GM12878 (cell line): ENCODE measurements around the gene CAMK1. TPM values are rescaled to one million over a fixed set of nuclear protein-coding genes. Genes with fewer than 3 reads are reported as not detected.

ENCODE experiments used
- ATAC-seq: fragments of 200-7000 bp; cut with Tn5 transposase; 3 replicates; pipeline ENCODE4 v1.9.1; 2020; ENCODE audit warnings: mild to moderate bottlenecking, moderate library complexity
- BruUV-seq: library from RNA; stranded (reverse); fragments of 400-500 nt; replicated peaks from 2 replicates; lab custom pipeline; 2021; lab: Mats Ljungman, UMichigan
- CTCF ChIA-PET: fragments of 300-600 bp; sonication (Branson Sonifier 250); formaldehyde crosslinking; extraction: SDS; loops from one replicate; lab custom pipeline; 2021; ENCODE audit warnings: inconsistent platforms; lab: Yijun Ruan, JAX
- POLR2A ChIA-PET: fragments of 350-600 bp; formaldehyde crosslinking; extraction: SDS; loops from one replicate; lab custom pipeline; 2021; ENCODE audit warnings: inconsistent platforms; lab: Charles Lee
- RAD21 ChIA-PET: fragments of 300-600 bp; sonication (Branson Sonifier 250); formaldehyde crosslinking; loops from one replicate; lab custom pipeline; 2023; ENCODE audit warnings: antibody characterized with exemption; ENCODE audit not compliant: unreplicated experiment; lab: Charles Lee
- SMC1A ChIA-PET: fragments of 300-600 bp; sonication (Branson Sonifier 250); formaldehyde crosslinking; loops from one replicate; lab custom pipeline; 2023; ENCODE audit not compliant: unreplicated experiment, uncharacterized antibody; lab: Charles Lee
- DNase-seq: peaks from one replicate; pipeline ENCODE4 v3.0.0-alpha.2; 2011; ENCODE audit warnings: low read depth, low spot score
- FAIRE-seq: peaks from 3 replicates; lab custom pipeline; 2011; peaks lifted over from hg19 to GRCh38; lab: Jason Lieb, UNC
- H2AFZ ChIP-seq: 2 replicates; pipeline ENCODE4 v1.6.0; 2011; ENCODE audit warnings: low read depth, low read length, control low read depth; ENCODE audit not compliant: control insufficient read depth
- H3K27ac ChIP-seq: 2 replicates; pipeline ENCODE4 v1.5.1; 2011; ENCODE audit warnings: control low read depth; ENCODE audit not compliant: control insufficient read depth, insufficient read depth
- H3K27me3 ChIP-seq, 2 experiments: replicated peaks in 1 of 2; 2 replicates each; pipeline versions ENCODE4 v1.6.0 to v1.6.1; 2011; ENCODE audit warnings: low read length in 1 of 2; ENCODE audit not compliant: control insufficient read depth in 2 of 2, insufficient read depth in 2 of 2
- H3K36me3 ChIP-seq, 2 experiments: 2 replicates each; pipeline ENCODE4 v1.5.1; 2011; ENCODE audit warnings: low read length in 1 of 2; ENCODE audit not compliant: control insufficient read depth in 2 of 2, insufficient read depth in 2 of 2
- H3K4me1 ChIP-seq: 2 replicates; pipeline ENCODE4 v1.6.1; 2011; ENCODE audit warnings: mild to moderate bottlenecking, low read length, moderate library complexity, mixed read lengths; ENCODE audit not compliant: control insufficient read depth, insufficient read depth
- H3K4me2 ChIP-seq: 2 replicates; pipeline ENCODE4 v1.6.0; 2011; ENCODE audit warnings: control low read depth; ENCODE audit not compliant: control insufficient read depth, insufficient read depth
- H3K4me3 ChIP-seq: fragments of 200-600 bp; sonication (generic); 2 replicates; pipeline ENCODE4 v1.5.1; 2016
- H3K79me2 ChIP-seq: 2 replicates; pipeline ENCODE4 v1.6.0; 2011; ENCODE audit warnings: low read length; ENCODE audit not compliant: control insufficient read depth, insufficient read depth
- H3K9ac ChIP-seq: 2 replicates; pipeline ENCODE4 v1.8.0; 2011; ENCODE audit warnings: low read length, control low read depth, mixed read lengths; ENCODE audit not compliant: control insufficient read depth, insufficient read depth
- H3K9me3 ChIP-seq: replicated peaks from 3 replicates; pipeline ENCODE4 v1.5.1; 2011; ENCODE audit warnings: mild to moderate bottlenecking, low read length; ENCODE audit not compliant: control insufficient read depth, insufficient read depth
- H4K20me1 ChIP-seq: 2 replicates; pipeline ENCODE4 v1.6.0; 2011; ENCODE audit not compliant: control insufficient read depth, insufficient read depth
- BCL3 ChIP-seq: IDR thresholded peaks from 2 replicates; pipeline ENCODE4 v1.6.1; 2011; ENCODE audit warnings: borderline replicate concordance, low read depth, mild to moderate bottlenecking, moderate library complexity, low read length; ENCODE audit not compliant: insufficient read depth, poor library complexity, severe bottlenecking
- BHLHE40 ChIP-seq, 2 experiments: fragments of 450-650 bp in 1 of 2; IDR thresholded peaks; 2 replicates each; pipeline ENCODE4 v1.6.1; 2011 to 2017; ENCODE audit warnings: low read depth in 2 of 2, borderline replicate concordance in 1 of 2, improper control_type of control experiment in 1 of 2, low read length in 1 of 2, mild to moderate bottlenecking in 1 of 2
- BMI1 ChIP-seq: fragments of 450-650 bp; IDR thresholded peaks from 2 replicates; pipeline ENCODE4 v1.6.1; 2016; ENCODE audit warnings: mild to moderate bottlenecking, moderate library complexity, borderline replicate concordance
- CREM ChIP-seq: IDR thresholded peaks from 2 replicates; pipeline ENCODE4 v1.6.1; 2014; ENCODE audit warnings: antibody characterized with exemption, low read depth
- E4F1 ChIP-seq: fragments of 450-650 bp; IDR thresholded peaks from 2 replicates; pipeline ENCODE4 v1.6.1; 2018; ENCODE audit warnings: borderline replicate concordance, mild to moderate bottlenecking; ENCODE audit not compliant: partially characterized antibody
- FOXM1 ChIP-seq: IDR thresholded peaks from 2 replicates; pipeline ENCODE4 v1.6.1; 2012; ENCODE audit warnings: low read depth, mild to moderate bottlenecking, inconsistent platforms, low read length, moderate library complexity
- IKZF2 ChIP-seq, 2 experiments: fragments of 450-650 bp; IDR thresholded peaks; 2 replicates each; pipeline ENCODE4 v1.6.1; 2017; ENCODE audit warnings: mild to moderate bottlenecking in 2 of 2, moderate library complexity in 2 of 2
- JUNB ChIP-seq: IDR thresholded peaks from 2 replicates; pipeline ENCODE4 v1.6.1; 2016; ENCODE audit warnings: antibody characterized with exemption, mild to moderate bottlenecking
- MTA2 ChIP-seq: fragments of 450-650 bp; IDR thresholded peaks from 2 replicates; pipeline ENCODE4 v1.6.1; 2016; ENCODE audit warnings: low read depth, mild to moderate bottlenecking, moderate library complexity
- PAX5 ChIP-seq: IDR thresholded peaks from 2 replicates; pipeline ENCODE4 v1.6.1; 2011; ENCODE audit warnings: low read depth, low read length, borderline replicate concordance
- SKIL ChIP-seq: fragments of 450-650 bp; IDR thresholded peaks from 2 replicates; pipeline ENCODE4 v1.6.1; 2017; ENCODE audit warnings: mild to moderate bottlenecking, low read depth, inconsistent platforms; ENCODE audit not compliant: poor library complexity, severe bottlenecking
- SMAD5 ChIP-seq: IDR thresholded peaks from 2 replicates; pipeline ENCODE4 v1.6.1; 2016; ENCODE audit warnings: antibody characterized with exemption, low read depth
- SREBF1 ChIP-seq: IDR thresholded peaks from 2 replicates; pipeline ENCODE4 v1.6.1; 2012; ENCODE audit warnings: mild to moderate bottlenecking, low read length
- SREBF2 ChIP-seq: IDR thresholded peaks from 2 replicates; pipeline ENCODE4 v1.6.1; 2012; ENCODE audit warnings: mild to moderate bottlenecking, low read length
- YY1 ChIP-seq: IDR thresholded peaks from 2 replicates; pipeline ENCODE4 v1.6.1; 2011; ENCODE audit warnings: low read depth, mild to moderate bottlenecking, low read length
- ZNF217 ChIP-seq: fragments of 450-650 bp; IDR thresholded peaks from 2 replicates; pipeline ENCODE4 v1.6.1; 2017; ENCODE audit warnings: antibody characterized with exemption, mild to moderate bottlenecking
- WGBS: methylation state at CpG from one replicate; pipeline ENCODE4 v1.1.6; 2016; ENCODE audit warnings: low lambda C conversion rate; ENCODE audit not compliant: insufficient replicate concordance, insufficient coverage; ENCODE audit errors: missing lambda C conversion rate; 5-methylcytosine and 5-hydroxymethylcytosine counted together
- in situ Hi-C: fragments of 300-500 bp; cut with MboI; formaldehyde crosslinking; loops from 9 replicates; pipeline ENCODE4 v1.14.3; 2018; ENCODE audit warnings: mixed read lengths
- intact Hi-C: fragments of 100-400 bp; cut with micrococcal nuclease; formaldehyde crosslinking; loops from one replicate; pipeline ENCODE4 v1.14.2; 2022; ENCODE audit not compliant: unreplicated experiment
- polyA plus RNA-seq, 11 experiments: library from polyadenylated mRNA; depleted of rRNA in 4 of 11; unstranded in 6 of 11; stranded (reverse) in 5 of 11; fragments of >200 nt; fragmentation: Nextera tagmentation in 4 of 11; fragmentation: Illumina TruSeq in 1 of 11; extraction: Ambion mirVana in 4 of 11; extraction: Trizol in 1 of 11; gene quantifications; 1 replicate in 1 of 11; 2 replicates in 10 of 11; pipeline versions ENCODE4 v1.2.1 to v1.2.3, GENCODE V29; 2011 to 2016; ENCODE audit warnings: inconsistent platforms in 2 of 11, missing spikeins in 2 of 11, low read depth in 1 of 11
- total RNA-seq, 4 experiments: library from RNA; depleted of rRNA in 3 of 4; stranded (reverse); fragments of >200 nt in 3 of 4; fragmentation: Illumina TruSeq in 1 of 4; extraction: Trizol in 1 of 4; gene quantifications; 2 replicates each; pipeline versions ENCODE4 v1.2.1 to v1.2.3, GENCODE V29; 2013 to 2021

The CAMK1 gene
- total and polyA plus RNA-seq, 10 of the 15 experiments (the other 5 are each of a cell fraction or from before 2014, with no cell fraction given) = 0.24 to 2.1 (median 0.51) TPM; not detected in 2

GRCh38 chr3:9731206-9732079 lies 38.3 kb downstream of the CAMK1 start, which contains the start of gene BRPF1:
Gene BRPF1 (plus strand): TSS chr3:9731735. CDS start chr3:9734141, 2,406 bp downstream.
- FAIRE-seq (peak; percentile 93), DNase-seq (peak; percentile 90), ATAC-seq (peak; percentile 97)
- H3K27me3 ChIP-seq = no peaks in the 10 kb centered on the region
- RAD21 ChIA-PET = interaction anchor here (1.0 to 1.9 kb wide), 8 partner anchors 19 to 369 kb away, joined by 3 to 8 read pairs (median 4); partner anchors contain the start of genes ARPC4, OGG1, TADA3 and THUMPD3
- H3K79me2 ChIP-seq = peaks cover 32% of the 10 kb centered on the region
- SMC1A ChIA-PET = interaction anchor here (0.7 to 2.7 kb wide), 8 partner anchors 18 to 323 kb away, joined by 3 to 16 read pairs (median 3); partner anchors contain the start of genes ARPC4 and OGG1
- intact Hi-C loops = loop anchor here (1.0 to 10.0 kb wide), 4 partner anchors 18 to 377 kb away; partner anchors contain the start of genes ARPC4, OGG1 and TADA3
- peak within 1 kb of the TSS; percentile 98 for H3K9ac ChIP-seq
- peaks cover 0 to 10% of the 10 kb centered on the region in 2 experiments; a peak in 3 of 4 replicates for H3K36me3 ChIP-seq
- no TSS peak for BruUV-seq
- no peaks in the 10 kb centered on the region for H3K9me3 ChIP-seq
- CTCF ChIA-PET = interaction anchor here (0.8 to 2.8 kb wide), 5 partner anchors 10 to 370 kb away, joined by 3 to 24 read pairs (median 7); partner anchors contain the start of genes MTMR14 and OGG1
- H3K4me1 ChIP-seq = peaks cover 12% of the 10 kb centered on the region
- peak within 1 kb of the TSS; percentile 99 for H2AFZ ChIP-seq
- in situ Hi-C loops = no loop called here
- peak within 1 kb of the TSS; percentile 94 for H3K4me3 ChIP-seq
- peaks cover 3% of the 10 kb centered on the region for H4K20me1 ChIP-seq
- peak within 1 kb of the TSS; percentile 100 for H3K27ac ChIP-seq
- WGBS = 2% methylated on average over 58 of the region's 88 CpGs
- POLR2A ChIA-PET = interaction anchor here (0.8 to 1.8 kb wide), 6 partner anchors 18 to 1007 kb away, joined by 3 to 10 read pairs (median 3); partner anchors contain the start of genes ARPC4, OGG1, TADA3 and THUMPD3
- H3K4me2 ChIP-seq = peak within 1 kb of the TSS; percentile 97
- TF ChIP-seq IKZF2 (IDR thresholded peaks at IDR 0.05) (peak; percentile 80 to 81), PAX5 (0 out of 2 replicates have a peak, but pooled peaks have one; percentile 58), ZNF217 (no peak), BHLHE40 (IDR thresholded peaks at IDR 0.05; ENCODE audit: borderline replicate concordance in 1 of 2, low read depth in 2 of 2, low read length in 1 of 2) (peak in 1 of 2 experiments; percentile 74; a peak in 2 of 4 replicates), FOXM1 (no peak; the same call in 1 of the 2 replicates), SMAD5 (no peak), YY1 (peak; percentile 72; the same call in 1 of the 2 replicates), BCL3 (no peak), MTA2 (peak; percentile 28; the same call in 1 of the 2 replicates), CREM (peak; percentile 74), BMI1 (no peak), JUNB (no peak), E4F1 (peak; percentile 61), SKIL (peak; percentile 93), SREBF1 (no peak), SREBF2 (no peak)
